Measurements from ENCODE around the gene CFAP57.

CFAP57 gene

GRCh38 chr1:43247256-43247921 lies 75.3 kb downstream of the CFAP57 start:
- no peak overlapping the region for H3K27ac ChIP-seq
- no peak for DNase-seq (ENCODE audit: low read depth, low spot score)

- DNase-seq (ENCODE audit: low read depth, low spot score) = no peak
- H3K27ac ChIP-seq = no peak overlapping the region
These were observed 78.2 kb downstream of the CFAP57 start for GRCh38 chr1:43250351-43250761.

- H3K27ac ChIP-seq = no peak overlapping the region
- no peak for DNase-seq (ENCODE audit: low read depth, low spot score)
These were observed 78.9 kb downstream of the CFAP57 start for GRCh38 chr1:43251024-43251423.

GRCh38 chr1:43252225-43252624 lies 80.1 kb downstream of the CFAP57 start:
- H3K27ac ChIP-seq = no peak overlapping the region
- no peak for DNase-seq (ENCODE audit: low read depth, low spot score)

GRCh38 chr1:43253173-43253572 lies 81.0 kb downstream of the CFAP57 start:
- DNase-seq (ENCODE audit: low read depth, low spot score) = no peak
- H3K27ac ChIP-seq = no peak overlapping the region

GRCh38 chr1:43253876-43254275 lies 81.7 kb downstream of the CFAP57 start:
- no peak overlapping the region for H3K27ac ChIP-seq
- no peak for DNase-seq (ENCODE audit: low read depth, low spot score)

GRCh38 chr1:43255438-43256210 lies 83.5 kb downstream of the CFAP57 start:
- DNase-seq (ENCODE audit: low read depth, low spot score) = no peak
- no peak overlapping the region for H3K27ac ChIP-seq

- peak; percentile 37 for DNase-seq (ENCODE audit: low read depth, low spot score)
- peak overlapping the region; percentile 7 for H3K27ac ChIP-seq
These were observed 84.8 kb downstream of the CFAP57 start for GRCh38 chr1:43256675-43257570.

- no peak overlapping the region for H3K27ac ChIP-seq
- DNase-seq (ENCODE audit: low read depth, low spot score) = no peak
These were observed 86.2 kb downstream of the CFAP57 start for GRCh38 chr1:43258370-43258769.

GRCh38 chr1:43265431-43265830 lies 93.3 kb downstream of the CFAP57 start:
- DNase-seq (ENCODE audit: low read depth, low spot score) = no peak
- no peak overlapping the region for H3K27ac ChIP-seq

GRCh38 chr1:43266881-43267280 lies 94.8 kb downstream of the CFAP57 start:
- DNase-seq (ENCODE audit: low read depth, low spot score) = no peak
- no peak overlapping the region for H3K27ac ChIP-seq

GRCh38 chr1:43267291-43267805 lies 95.2 kb downstream of the CFAP57 start:
- no peak for DNase-seq (ENCODE audit: low read depth, low spot score)

GRCh38 chr1:43267818-43268425 lies 95.8 kb downstream of the CFAP57 start:
- no peak overlapping the region for H3K27ac ChIP-seq
- DNase-seq (ENCODE audit: low read depth, low spot score) = no peak

More at GRCh38 chr1:43267291-43267805, 95.2 kb downstream of the CFAP57 start:
- H3K27ac ChIP-seq = no peak overlapping the region

GRCh38 chr1:43269627-43270375 lies 97.7 kb downstream of the CFAP57 start, which contains the start of gene TMEM125:
TSS of gene TMEM125 (plus strand) at chr1:43269983. CDS start at chr1:43272723, 2,740 bp downstream.
- peak within 1 kb of the TSS; percentile 51 for H3K27ac ChIP-seq
- DNase-seq (ENCODE audit: low read depth, low spot score) = no peak

- H3K27ac ChIP-seq = peak overlapping the region; percentile 51
- peak; percentile 53 for DNase-seq (ENCODE audit: low read depth, low spot score)
These were observed 98.4 kb downstream of the CFAP57 start for GRCh38 chr1:43270421-43271095.

GRCh38 chr1:43271186-43272118 lies 99.3 kb downstream of the CFAP57 start:
- peak overlapping the region; percentile 51 for H3K27ac ChIP-seq
- no peak for DNase-seq (ENCODE audit: low read depth, low spot score)

GRCh38 chr1:43272161-43272560 lies 100.0 kb downstream of the CFAP57 start:
- DNase-seq (ENCODE audit: low read depth, low spot score) = no peak
- no peak overlapping the region for H3K27ac ChIP-seq
